ENCODE data around the gene CAMP.

DNA sequence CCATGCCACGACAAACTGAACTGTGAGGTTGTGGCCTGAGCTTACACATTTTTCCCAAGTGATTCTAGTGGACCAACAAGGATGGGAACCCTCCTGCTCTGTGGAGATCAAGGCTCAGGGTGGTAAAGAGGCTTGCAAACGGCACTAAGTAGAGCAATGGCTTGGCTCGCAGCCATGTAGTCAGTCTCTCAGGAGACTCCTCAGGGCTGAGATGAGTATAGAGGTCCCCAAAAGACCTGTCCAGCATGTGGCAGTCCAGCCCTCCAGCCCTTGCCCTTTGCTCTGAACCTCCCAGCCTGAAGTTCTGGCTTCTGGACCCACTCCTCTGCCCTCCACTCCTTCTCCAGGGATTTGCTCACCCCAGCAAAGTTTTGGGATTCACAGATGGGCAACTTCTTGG, 8.3 kb upstream of the CAMP start:
- TF ChIP-seq SNAI2 (CRISPR knock-in tag; IDR thresholded peaks at IDR 0.05) (no peak), ZC3H10 (CRISPR knock-in tag; IDR thresholded peaks at IDR 0.05) (no peak), ARNTL (CRISPR knock-in tag; IDR thresholded peaks at IDR 0.05; ENCODE audit: borderline replicate concordance, low read depth) (no peak), PATZ1 (CRISPR knock-in tag; IDR thresholded peaks at IDR 0.05; ENCODE audit: borderline replicate concordance) (no peak), TCF4 (CRISPR knock-in tag; IDR thresholded peaks at IDR 0.05; ENCODE audit: borderline replicate concordance) (no peak), ZFP30 (CRISPR knock-in tag; IDR thresholded peaks at IDR 0.05) (no peak), OSR1 (CRISPR knock-in tag; IDR thresholded peaks at IDR 0.05) (no peak)
- TF ChIP-seq, protein P1, sequence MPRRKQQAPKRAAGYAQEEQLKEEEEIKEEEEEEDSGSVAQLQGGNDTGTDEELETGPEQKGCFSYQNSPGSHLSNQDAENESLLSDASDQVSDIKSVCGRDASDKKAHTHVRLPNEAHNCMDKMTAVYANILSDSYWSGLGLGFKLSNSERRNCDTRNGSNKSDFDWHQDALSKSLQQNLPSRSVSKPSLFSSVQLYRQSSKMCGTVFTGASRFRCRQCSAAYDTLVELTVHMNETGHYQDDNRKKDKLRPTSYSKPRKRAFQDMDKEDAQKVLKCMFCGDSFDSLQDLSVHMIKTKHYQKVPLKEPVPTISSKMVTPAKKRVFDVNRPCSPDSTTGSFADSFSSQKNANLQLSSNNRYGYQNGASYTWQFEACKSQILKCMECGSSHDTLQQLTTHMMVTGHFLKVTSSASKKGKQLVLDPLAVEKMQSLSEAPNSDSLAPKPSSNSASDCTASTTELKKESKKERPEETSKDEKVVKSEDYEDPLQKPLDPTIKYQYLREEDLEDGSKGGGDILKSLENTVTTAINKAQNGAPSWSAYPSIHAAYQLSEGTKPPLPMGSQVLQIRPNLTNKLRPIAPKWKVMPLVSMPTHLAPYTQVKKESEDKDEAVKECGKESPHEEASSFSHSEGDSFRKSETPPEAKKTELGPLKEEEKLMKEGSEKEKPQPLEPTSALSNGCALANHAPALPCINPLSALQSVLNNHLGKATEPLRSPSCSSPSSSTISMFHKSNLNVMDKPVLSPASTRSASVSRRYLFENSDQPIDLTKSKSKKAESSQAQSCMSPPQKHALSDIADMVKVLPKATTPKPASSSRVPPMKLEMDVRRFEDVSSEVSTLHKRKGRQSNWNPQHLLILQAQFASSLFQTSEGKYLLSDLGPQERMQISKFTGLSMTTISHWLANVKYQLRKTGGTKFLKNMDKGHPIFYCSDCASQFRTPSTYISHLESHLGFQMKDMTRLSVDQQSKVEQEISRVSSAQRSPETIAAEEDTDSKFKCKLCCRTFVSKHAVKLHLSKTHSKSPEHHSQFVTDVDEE (CRISPR knock-in tag; IDR thresholded peaks at IDR 0.05), result no peak
